HCT116 (cell line): ENCODE measurements around the gene PRKAA2. TPM values are rescaled to one million over a fixed set of nuclear protein-coding genes. Genes with fewer than 3 reads are reported as not detected.

Experiments
- ATAC-seq: fragments of 200-7000 bp; cut with Tn5 transposase; 2 replicates; pipeline ENCODE4 v1.9.1; 2020; ENCODE audit warnings: mild to moderate bottlenecking, moderate library complexity
- BruUV-seq: library from RNA; stranded (reverse); fragments of 400-500 nt; replicated peaks from 2 replicates; lab custom pipeline; 2021; lab: Mats Ljungman, UMichigan
- CTCF ChIA-PET: fragments of 300-600 bp; sonication (Branson Sonifier 250); formaldehyde crosslinking; loops from one replicate; lab custom pipeline; 2021; ENCODE audit warnings: antibody characterized with exemption; lab: Charles Lee
- POLR2A ChIA-PET: fragments of 300-600, 350-600 bp; sonication (Branson Sonifier 250); formaldehyde crosslinking; loops from one replicate; lab custom pipeline; 2021; ENCODE audit warnings: antibody characterized with exemption; lab: Charles Lee
- RAD21 ChIA-PET, 2 experiments: fragments of 300-600 bp; sonication (Branson Sonifier 250); formaldehyde crosslinking; loops; one replicate each; lab custom pipeline; 2023; ENCODE audit warnings: low total read pairs in 2 of 2; ENCODE audit not compliant: uncharacterized antibody in 2 of 2, unreplicated experiment in 2 of 2, low non-redundant PET in 1 of 2; lab: Charles Lee
- DNase-seq: peaks from one replicate; pipeline ENCODE4 v3.0.0-alpha.2; 2010; ENCODE audit warnings: low read depth, low spot score
- H2AFZ ChIP-seq: fragments of 200-600 bp; shearing (Covaris generic), sonication (generic); 2 replicates; pipeline ENCODE4 v1.6.1; 2017; ENCODE audit warnings: low read depth, mixed run types, mixed read lengths, antibody characterized with exemption, low read length; ENCODE audit not compliant: poor library complexity, severe bottlenecking
- H3K27ac ChIP-seq: 2 replicates; pipeline ENCODE4 v1.5.1; 2012; ENCODE audit warnings: low read depth, low read length
- H3K27me3 ChIP-seq: fragments of 200-600 bp; sonication (generic); 2 replicates; pipeline ENCODE4 v1.6.1; 2016; ENCODE audit warnings: mixed run types, low read length, mixed read lengths; ENCODE audit not compliant: insufficient read depth
- H3K36me3 ChIP-seq, 2 experiments: fragments of 200-500 bp in 1 of 2; fragments of 200-600 bp in 1 of 2; sonication (Bioruptor generic) in 1 of 2; sonication (generic) in 1 of 2; 2 replicates each; pipeline versions ENCODE4 v1.5.1 to v1.6.1; 2014 to 2016; ENCODE audit warnings: low read length in 2 of 2, inconsistent platforms in 1 of 2, mixed read lengths in 1 of 2, mixed run types in 1 of 2; ENCODE audit not compliant: insufficient read depth in 2 of 2, control insufficient read depth in 1 of 2
- H3K4me1 ChIP-seq, 2 experiments: fragments of 200-600 bp in 1 of 2; sonication (generic) in 1 of 2; 2 replicates each; pipeline versions ENCODE4 v1.5.1 to v1.6.1; 2012 to 2017; ENCODE audit warnings: low read length in 2 of 2, inconsistent platforms in 1 of 2, mild to moderate bottlenecking in 1 of 2, mixed read lengths in 1 of 2, mixed run types in 1 of 2, moderate library complexity in 1 of 2; ENCODE audit not compliant: insufficient read depth in 2 of 2, control insufficient read depth in 1 of 2
- H3K4me2 ChIP-seq: fragments of 200-600 bp; sonication (generic); 2 replicates; pipeline ENCODE4 v1.6.1; 2017; ENCODE audit warnings: mixed run types, low read length, mixed read lengths
- H3K4me3 ChIP-seq, 2 experiments: fragments of 200-600 bp in 1 of 2; sonication (generic) in 1 of 2; replicated peaks in 1 of 2; 2 replicates each; pipeline ENCODE4 v1.5.1; 2011 to 2016; ENCODE audit warnings: low read length in 2 of 2, control low read depth in 1 of 2, low read depth in 1 of 2, mild to moderate bottlenecking in 1 of 2, mixed read lengths in 1 of 2, mixed run types in 1 of 2
- H3K79me2 ChIP-seq: fragments of 200-600 bp; sonication (generic); 2 replicates; pipeline ENCODE4 v1.6.1; 2017; ENCODE audit warnings: mild to moderate bottlenecking, mixed run types, low read length, moderate library complexity, mixed read lengths; ENCODE audit not compliant: insufficient read depth
- H3K9ac ChIP-seq: fragments of 200-600 bp; sonication (generic); 2 replicates; pipeline ENCODE4 v1.6.1; 2016; ENCODE audit warnings: low read length, mixed read lengths
- H3K9me2 ChIP-seq: fragments of 200-600 bp; sonication (generic), shearing (Covaris generic); 2 replicates; pipeline ENCODE4 v1.6.1; 2017; ENCODE audit warnings: mixed run types, mild to moderate bottlenecking, moderate library complexity; ENCODE audit not compliant: insufficient read depth
- H3K9me3 ChIP-seq, 2 experiments: fragments of 200-500 bp in 1 of 2; fragments of 200-600 bp in 1 of 2; sonication (Bioruptor generic) in 1 of 2; sonication (generic) in 1 of 2; 2 replicates each; pipeline ENCODE4 v1.6.1; 2014 to 2017; ENCODE audit warnings: low read length in 2 of 2, mixed read lengths in 2 of 2, inconsistent platforms in 1 of 2, low read depth in 1 of 2, mild to moderate bottlenecking in 1 of 2, mixed run types in 1 of 2, moderate library complexity in 1 of 2; ENCODE audit not compliant: control insufficient read depth in 1 of 2, insufficient read depth in 1 of 2
- H4K20me1 ChIP-seq: fragments of 200-600 bp; sonication (generic), shearing (Covaris generic); 2 replicates; pipeline ENCODE4 v1.6.1; 2017; ENCODE audit warnings: mixed run types, mild to moderate bottlenecking, moderate library complexity; ENCODE audit not compliant: insufficient read depth
- CBX3 ChIP-seq: IDR thresholded peaks from 2 replicates; pipeline ENCODE4 v1.6.1; 2012; ENCODE audit warnings: low read depth
- CEBPB ChIP-seq: IDR thresholded peaks from 2 replicates; pipeline ENCODE4 v1.6.1; 2012; ENCODE audit warnings: low read depth
- EGR1 ChIP-seq: IDR thresholded peaks from 2 replicates; pipeline ENCODE4 v1.6.1; 2012; ENCODE audit warnings: low read depth
- ELF1 ChIP-seq: IDR thresholded peaks from 2 replicates; pipeline ENCODE4 v1.6.1; 2012; ENCODE audit warnings: low read depth, borderline replicate concordance
- EZH2 ChIP-seq: fragments of 200-600 bp; sonication (generic); IDR thresholded peaks from 2 replicates; pipeline ENCODE4 v1.6.1; 2017; ENCODE audit warnings: antibody characterized with exemption, mixed run types
- FOSL1 ChIP-seq: IDR thresholded peaks from 2 replicates; pipeline ENCODE4 v1.6.1; 2012; ENCODE audit warnings: low read depth
- JUND ChIP-seq: IDR thresholded peaks from 2 replicates; pipeline ENCODE4 v1.6.1; 2012
- POLR2AphosphoS5 ChIP-seq: IDR thresholded peaks from 2 replicates; pipeline ENCODE4 v1.6.1; 2011; ENCODE audit warnings: mild to moderate bottlenecking, low read depth, low read length, moderate library complexity
- SIN3A ChIP-seq: IDR thresholded peaks from 2 replicates; pipeline ENCODE4 v1.6.1; 2012; ENCODE audit warnings: low read depth
- SP1 ChIP-seq: IDR thresholded peaks from 2 replicates; pipeline ENCODE4 v1.6.1; 2012; ENCODE audit warnings: low read depth
- TCF7L2 ChIP-seq: IDR thresholded peaks from 2 replicates; pipeline ENCODE4 v1.7.0; 2011; ENCODE audit warnings: borderline replicate concordance, inconsistent platforms; ENCODE audit not compliant: insufficient read depth, insufficient read length; ENCODE audit errors: extremely low read depth
- ZFX ChIP-seq: fragments of 450-650 bp; IDR thresholded peaks from 2 replicates; pipeline ENCODE4 v1.6.1; 2017
- intact Hi-C: fragments of 100-400 bp; cut with micrococcal nuclease; formaldehyde crosslinking; loops from 2 replicates; pipeline ENCODE4 v1.10.0; 2022
- total RNA-seq: library from RNA; stranded (reverse); gene quantifications from one replicate; pipeline ENCODE4 v1.2.1, GENCODE V29; 2021; ENCODE audit not compliant: unreplicated experiment
- TF ChIP-seq, protein P1 (sequence below): IDR thresholded peaks from 2 replicates; pipeline ENCODE4 v1.6.1; 2011; ENCODE audit warnings: mild to moderate bottlenecking, low read length, moderate library complexity; ENCODE audit not compliant: insufficient replicate concordance; ENCODE audit errors: extremely low read depth
- TF ChIP-seq, protein P2 (sequence below): IDR thresholded peaks from 2 replicates; pipeline ENCODE4 v1.6.1; 2012
- TF ChIP-seq, protein P3 (sequence below), 3 experiments: fragments of 200-600 bp in 1 of 3; sonication (generic) in 1 of 3; IDR thresholded peaks in 2 of 3; conservative IDR thresholded peaks in 1 of 3; 2 replicates each; pipeline ENCODE4 v1.5.1; 2012 to 2017; ENCODE audit warnings: low read depth in 2 of 3, low read length in 2 of 3, antibody characterized with exemption in 1 of 3, borderline replicate concordance in 1 of 3, control low read depth in 1 of 3, mild to moderate bottlenecking in 1 of 3, mixed read lengths in 1 of 3, mixed run types in 1 of 3, moderate library complexity in 1 of 3; ENCODE audit not compliant: insufficient read depth in 1 of 3

Gene PRKAA2
- total RNA-seq, 1 experiment from 2014 or later: 1.6 TPM

DNA sequence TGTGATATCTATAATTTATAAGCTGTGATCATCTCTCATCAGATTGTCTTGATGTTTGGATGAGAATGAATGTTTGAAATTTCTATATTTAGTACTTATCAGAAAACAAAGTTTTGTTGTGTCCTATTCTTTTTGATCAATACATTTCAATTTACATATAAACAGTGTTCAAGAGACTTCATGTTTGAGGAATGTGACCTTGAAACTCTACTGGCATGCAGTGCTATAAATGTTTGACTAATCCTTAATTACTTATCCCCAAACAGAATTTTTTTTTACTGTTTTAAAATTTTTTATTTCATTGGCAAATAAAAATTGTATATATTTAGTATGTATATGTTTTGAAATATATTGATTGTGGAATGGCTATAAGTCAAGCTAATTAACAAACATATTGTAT is 1.5 kb upstream of the PRKAA2 start:
- H3K9me3 ChIP-seq: no peaks in the 10 kb centered on the region
- no peak overlapping the region for H3K9ac ChIP-seq
- no peak overlapping the region for H2AFZ ChIP-seq
- intact Hi-C loops: no loop called here
- H3K4me3 ChIP-seq: no peak overlapping the region
- no peak overlapping the region for H3K27ac ChIP-seq
- TF ChIP-seq CBX3 (no peak), JUND (no peak), TCF7L2 (no peak), SP1 (no peak), EZH2 (no peak), CEBPB (no peak), ZFX (no peak), SIN3A (no peak), FOSL1 (no peak), EGR1 (no peak), POLR2AphosphoS5 (no peak), ELF1 (no peak)
- TF ChIP-seq, protein P1, sequence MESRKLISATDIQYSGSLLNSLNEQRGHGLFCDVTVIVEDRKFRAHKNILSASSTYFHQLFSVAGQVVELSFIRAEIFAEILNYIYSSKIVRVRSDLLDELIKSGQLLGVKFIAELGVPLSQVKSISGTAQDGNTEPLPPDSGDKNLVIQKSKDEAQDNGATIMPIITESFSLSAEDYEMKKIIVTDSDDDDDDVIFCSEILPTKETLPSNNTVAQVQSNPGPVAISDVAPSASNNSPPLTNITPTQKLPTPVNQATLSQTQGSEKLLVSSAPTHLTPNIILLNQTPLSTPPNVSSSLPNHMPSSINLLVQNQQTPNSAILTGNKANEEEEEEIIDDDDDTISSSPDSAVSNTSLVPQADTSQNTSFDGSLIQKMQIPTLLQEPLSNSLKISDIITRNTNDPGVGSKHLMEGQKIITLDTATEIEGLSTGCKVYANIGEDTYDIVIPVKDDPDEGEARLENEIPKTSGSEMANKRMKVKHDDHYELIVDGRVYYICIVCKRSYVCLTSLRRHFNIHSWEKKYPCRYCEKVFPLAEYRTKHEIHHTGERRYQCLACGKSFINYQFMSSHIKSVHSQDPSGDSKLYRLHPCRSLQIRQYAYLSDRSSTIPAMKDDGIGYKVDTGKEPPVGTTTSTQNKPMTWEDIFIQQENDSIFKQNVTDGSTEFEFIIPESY: no peak
- TF ChIP-seq, protein P2, sequence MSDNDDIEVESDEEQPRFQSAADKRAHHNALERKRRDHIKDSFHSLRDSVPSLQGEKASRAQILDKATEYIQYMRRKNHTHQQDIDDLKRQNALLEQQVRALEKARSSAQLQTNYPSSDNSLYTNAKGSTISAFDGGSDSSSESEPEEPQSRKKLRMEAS: no peak
- TF ChIP-seq, protein P3, sequence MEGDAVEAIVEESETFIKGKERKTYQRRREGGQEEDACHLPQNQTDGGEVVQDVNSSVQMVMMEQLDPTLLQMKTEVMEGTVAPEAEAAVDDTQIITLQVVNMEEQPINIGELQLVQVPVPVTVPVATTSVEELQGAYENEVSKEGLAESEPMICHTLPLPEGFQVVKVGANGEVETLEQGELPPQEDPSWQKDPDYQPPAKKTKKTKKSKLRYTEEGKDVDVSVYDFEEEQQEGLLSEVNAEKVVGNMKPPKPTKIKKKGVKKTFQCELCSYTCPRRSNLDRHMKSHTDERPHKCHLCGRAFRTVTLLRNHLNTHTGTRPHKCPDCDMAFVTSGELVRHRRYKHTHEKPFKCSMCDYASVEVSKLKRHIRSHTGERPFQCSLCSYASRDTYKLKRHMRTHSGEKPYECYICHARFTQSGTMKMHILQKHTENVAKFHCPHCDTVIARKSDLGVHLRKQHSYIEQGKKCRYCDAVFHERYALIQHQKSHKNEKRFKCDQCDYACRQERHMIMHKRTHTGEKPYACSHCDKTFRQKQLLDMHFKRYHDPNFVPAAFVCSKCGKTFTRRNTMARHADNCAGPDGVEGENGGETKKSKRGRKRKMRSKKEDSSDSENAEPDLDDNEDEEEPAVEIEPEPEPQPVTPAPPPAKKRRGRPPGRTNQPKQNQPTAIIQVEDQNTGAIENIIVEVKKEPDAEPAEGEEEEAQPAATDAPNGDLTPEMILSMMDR (IDR thresholded peaks at IDR 0.05 in 2 of 3, conservative IDR thresholded peaks at IDR 0.05 in 1 of 3; ENCODE audit: borderline replicate concordance in 1 of 3, insufficient read depth in 1 of 3, low read depth in 2 of 3, low read length in 2 of 3): no peak
- POLR2A ChIA-PET: no interaction called here
- H3K27me3 ChIP-seq: peaks cover 30% of the 10 kb centered on the region
- H3K4me1 ChIP-seq: peaks cover 0 to 17% of the 10 kb centered on the region in 2 experiments; a peak in 2 of 4 replicates
- CTCF ChIA-PET: no interaction called here
- H3K36me3 ChIP-seq: no peaks in the 10 kb centered on the region
- BruUV-seq: no TSS peak
- H3K79me2 ChIP-seq: no peaks in the 10 kb centered on the region
- RAD21 ChIA-PET: no interaction called here
- H3K9me2 ChIP-seq: no peaks in the 10 kb centered on the region
- ATAC-seq (no peak), DNase-seq (no peak)
- no peak overlapping the region for H3K4me2 ChIP-seq
- no peaks in the 10 kb centered on the region for H4K20me1 ChIP-seq
